HG02852 (cell line): Measurements from ENCODE around the gene FLYWCH2.

Experiments used
- ATAC-seq: cut with Tn5 transposase; IDR thresholded peaks from one replicate; pipeline ENCODE4 v1.9.1; 2021; ENCODE audit warnings: mild to moderate bottlenecking, moderate library complexity; ENCODE audit not compliant: unreplicated experiment

FLYWCH2 gene, protein sequence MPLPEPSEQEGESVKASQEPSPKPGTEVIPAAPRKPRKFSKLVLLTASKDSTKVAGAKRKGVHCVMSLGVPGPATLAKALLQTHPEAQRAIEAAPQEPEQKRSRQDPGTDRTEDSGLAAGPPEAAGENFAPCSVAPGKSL

GRCh38 chr16:2882650-2883457 is at the start of gene FLYWCH2:
FLYWCH2 (plus strand) TSS chr16:2883215; CDS start chr16:2896450, 13,235 bp downstream.
- peak; percentile 89 for ATAC-seq

DNA sequence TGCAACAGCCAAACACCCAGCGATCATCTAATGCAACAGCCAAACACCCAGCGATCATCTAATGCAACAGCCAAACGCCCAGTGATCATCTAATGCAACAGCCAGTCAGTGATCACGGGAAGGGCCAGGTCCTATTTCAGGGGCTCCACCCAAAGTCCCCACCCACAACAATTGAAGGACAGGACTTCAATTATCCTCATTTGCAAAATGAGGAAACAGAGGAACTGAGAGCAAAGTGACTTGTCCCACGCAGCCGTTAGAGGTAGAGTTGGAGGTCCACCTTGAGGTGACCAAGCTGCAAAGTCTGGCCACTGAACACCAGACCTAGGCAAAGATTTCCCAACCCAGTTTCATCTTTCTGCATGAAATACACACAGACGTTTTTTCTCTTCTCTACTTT is 49.2 kb upstream of the FLYWCH2 start:
- ATAC-seq, result no peak

DNA sequence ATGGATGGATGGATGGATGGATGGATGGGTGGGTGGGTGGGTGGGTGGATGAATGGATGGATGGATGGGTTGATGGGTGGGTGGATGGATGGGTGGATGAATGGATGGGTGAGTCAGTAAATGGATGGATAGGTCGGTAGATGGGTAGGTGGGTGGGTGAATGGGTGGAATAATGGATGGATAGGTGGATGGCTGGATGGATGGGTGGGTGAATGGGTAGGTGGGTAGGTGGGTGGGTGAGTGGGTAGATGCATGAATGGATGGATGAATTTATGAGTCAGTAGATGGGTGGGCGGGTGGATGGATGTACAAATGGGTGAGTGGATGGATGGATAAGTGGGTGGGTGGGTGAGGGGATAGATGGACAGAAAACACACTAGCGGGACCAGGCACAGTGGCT is 48.0 kb upstream of the FLYWCH2 start:
- ATAC-seq, result no peak

DNA sequence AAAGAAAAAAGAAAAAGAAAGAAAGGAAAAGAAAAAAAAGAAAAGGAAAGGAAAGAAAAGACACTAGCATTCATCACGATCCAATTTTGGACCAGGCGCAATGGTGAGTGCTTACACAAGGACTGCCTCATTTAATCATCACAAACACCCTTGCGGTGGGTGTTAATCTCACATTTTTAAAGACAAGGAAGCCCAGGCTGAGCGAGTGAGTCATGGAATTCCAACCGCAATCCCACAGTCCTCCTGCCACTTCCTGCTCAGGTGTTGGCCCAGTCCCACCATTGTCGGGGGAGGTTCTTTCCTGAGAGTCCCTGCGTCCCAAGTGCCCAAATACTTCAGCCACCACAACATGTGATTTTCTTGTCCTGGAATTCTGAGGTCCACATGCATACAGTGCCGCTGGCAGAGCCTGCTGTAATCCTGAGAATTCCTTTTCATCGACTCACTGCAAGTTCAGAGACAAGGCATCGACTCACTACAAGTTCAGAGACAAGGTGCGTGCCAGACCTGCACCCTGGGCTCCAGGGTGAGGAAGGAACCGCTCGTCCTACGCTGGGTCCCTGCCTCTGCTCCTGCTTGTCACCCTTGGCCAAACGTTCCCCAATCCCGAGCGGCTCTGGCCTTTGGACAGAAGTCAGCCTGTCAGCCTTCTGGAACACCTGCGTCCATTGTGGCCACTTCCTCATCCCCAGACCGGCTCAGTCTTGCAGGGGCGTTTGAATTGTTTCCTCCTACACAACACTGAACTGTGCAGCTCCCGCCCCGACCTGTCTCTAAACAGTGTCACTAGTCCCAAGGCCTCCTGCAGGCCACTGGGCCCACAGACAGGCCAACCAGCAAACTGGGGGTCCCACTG is 47.1 kb upstream of the FLYWCH2 start:
- no peak for ATAC-seq

DNA sequence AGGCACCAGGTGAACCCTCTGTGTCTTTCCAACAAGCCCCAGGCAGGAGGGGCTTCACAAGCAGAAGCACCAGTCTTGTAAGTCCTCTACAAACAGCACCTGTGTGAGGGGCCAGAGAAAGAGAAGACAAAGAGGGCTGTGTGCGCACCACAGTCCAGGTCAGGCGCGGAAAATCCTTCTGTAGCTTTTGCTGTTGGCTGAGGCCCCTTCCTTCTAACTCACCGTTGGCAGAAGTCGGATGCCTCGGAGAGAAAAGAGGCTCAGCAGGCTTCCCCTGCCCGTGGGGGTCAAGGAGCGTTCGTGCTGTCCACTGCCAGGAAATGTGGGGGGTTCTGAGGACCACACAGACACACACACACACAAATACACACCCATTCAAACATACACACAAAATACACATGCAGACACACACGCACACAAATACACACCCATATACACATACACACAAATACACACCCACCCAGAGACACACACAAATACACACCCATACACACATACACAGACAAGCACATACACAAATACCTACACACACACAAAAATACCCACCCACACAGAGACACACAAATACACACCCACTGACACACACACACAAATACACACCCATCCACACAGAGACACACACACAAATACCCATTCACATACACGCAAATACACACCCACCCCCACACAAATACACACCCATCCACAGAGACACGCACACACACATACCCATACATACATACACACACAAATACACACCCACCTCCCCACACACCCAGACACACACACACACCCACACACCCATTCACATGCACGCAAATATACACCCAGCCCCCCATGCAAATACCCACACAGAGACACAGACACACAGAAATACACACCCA is 46.1 kb upstream of the FLYWCH2 start:
- ATAC-seq, result no peak

DNA sequence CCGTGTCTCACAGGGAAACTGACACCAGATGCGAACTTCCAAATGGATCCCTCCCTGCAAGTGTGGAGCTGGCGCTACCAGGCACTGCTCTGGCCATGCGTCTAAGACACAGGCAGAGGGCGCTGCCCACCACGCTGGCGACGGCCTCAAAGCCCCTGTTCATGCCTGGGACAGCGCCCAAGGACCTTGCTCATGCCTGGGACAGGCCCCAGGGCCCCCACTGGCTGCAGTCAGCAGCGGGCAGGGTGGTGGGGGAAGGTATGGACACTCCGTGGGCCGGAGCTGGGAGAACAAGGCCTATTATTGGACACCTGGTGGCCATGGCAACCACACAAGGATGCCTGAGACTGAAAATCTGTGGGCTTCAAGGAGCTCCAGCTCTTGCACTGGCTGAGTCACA is 44.1 kb upstream of the FLYWCH2 start:
- ATAC-seq, result no peak

DNA sequence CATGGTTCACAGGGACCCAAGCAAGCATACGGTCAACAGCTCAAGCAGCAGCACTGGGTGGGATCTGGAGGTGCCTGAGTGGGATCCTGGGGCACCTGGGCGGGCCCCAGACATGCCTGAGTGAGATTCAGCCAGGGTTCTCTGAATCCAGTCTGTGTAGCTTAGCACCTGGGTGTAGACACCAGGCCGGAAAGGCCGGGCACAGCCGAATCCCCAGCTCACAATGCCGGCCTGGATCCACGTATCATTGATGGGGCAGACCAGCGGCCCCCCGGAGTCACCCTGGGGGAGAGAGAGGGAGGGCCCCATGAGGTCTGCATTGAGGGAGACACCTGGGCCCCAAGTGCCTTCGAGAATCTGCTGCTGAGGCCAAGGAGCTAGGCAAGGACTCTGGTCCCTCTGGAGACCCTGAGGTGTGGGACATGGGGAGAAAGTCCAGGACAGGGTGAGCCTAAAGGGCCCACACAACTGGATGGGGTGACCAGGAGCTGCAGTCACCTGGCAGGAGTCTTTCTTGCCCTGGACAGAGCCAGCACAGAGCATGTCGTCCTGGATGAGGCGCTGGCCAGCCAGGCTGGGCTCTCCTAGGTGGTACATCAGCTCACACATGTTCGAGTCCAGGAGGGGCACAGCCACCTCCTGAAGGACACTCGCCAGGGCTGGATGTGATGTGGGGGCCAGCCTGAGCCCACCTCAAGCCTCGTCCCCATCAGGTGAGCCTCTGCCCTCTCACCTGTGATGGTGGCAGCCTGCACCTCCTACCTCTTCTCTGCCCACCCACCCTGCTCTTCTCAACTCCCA is 43.2 kb upstream of the FLYWCH2 start:
- ATAC-seq, result no peak

DNA sequence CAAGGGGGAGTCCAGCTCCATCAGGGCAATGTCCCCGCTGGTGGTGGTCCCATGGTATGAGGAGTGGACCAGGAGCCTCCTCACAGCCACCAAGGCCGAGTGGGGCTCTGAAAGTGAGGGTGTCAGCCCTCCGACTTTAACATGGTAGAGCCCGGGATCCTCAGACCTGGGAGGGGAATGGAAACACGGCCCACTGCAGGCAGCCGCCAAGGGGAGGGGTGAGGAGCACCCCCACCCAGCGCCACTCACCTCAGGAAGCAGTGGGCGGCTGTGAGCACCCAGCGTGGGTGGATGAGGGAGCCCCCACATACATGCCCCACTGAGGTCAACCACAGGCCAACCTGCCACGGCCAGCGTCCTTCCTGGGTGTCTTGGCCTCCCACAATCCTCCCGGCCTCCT is 42.1 kb upstream of the FLYWCH2 start:
- no peak for ATAC-seq

GRCh38 chr16:2841606-2842339 is 41.2 kb upstream of the FLYWCH2 start:
- no peak for ATAC-seq

- no peak for ATAC-seq
Measured at GRCh38 chr16:2842340-2843000, 40.5 kb upstream of the FLYWCH2 start.

GRCh38 chr16:2843526-2843925 is 39.5 kb upstream of the FLYWCH2 start:
- no peak for ATAC-seq

DNA sequence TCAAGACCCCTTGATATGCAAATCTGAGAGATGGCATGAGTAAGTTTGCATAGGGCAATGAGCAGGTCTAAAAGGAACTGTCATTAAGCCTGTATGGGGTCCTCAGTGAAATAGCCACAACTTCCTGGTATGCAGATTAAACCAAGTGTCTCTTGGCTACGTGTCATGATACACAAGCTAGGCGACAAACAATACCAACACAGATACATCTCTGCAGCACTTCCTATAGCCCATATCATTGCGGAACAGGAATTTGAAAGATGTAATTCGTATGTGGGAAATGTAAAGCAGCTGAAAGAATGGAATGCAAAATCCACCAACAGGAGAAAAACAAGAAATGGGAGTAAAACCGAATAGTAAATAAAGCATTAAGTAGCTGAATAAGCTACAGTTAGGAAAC is 37.9 kb upstream of the FLYWCH2 start:
- ATAC-seq, result no peak

GRCh38 chr16:2846511-2847310 is 36.3 kb upstream of the FLYWCH2 start:
- ATAC-seq, result no peak

DNA sequence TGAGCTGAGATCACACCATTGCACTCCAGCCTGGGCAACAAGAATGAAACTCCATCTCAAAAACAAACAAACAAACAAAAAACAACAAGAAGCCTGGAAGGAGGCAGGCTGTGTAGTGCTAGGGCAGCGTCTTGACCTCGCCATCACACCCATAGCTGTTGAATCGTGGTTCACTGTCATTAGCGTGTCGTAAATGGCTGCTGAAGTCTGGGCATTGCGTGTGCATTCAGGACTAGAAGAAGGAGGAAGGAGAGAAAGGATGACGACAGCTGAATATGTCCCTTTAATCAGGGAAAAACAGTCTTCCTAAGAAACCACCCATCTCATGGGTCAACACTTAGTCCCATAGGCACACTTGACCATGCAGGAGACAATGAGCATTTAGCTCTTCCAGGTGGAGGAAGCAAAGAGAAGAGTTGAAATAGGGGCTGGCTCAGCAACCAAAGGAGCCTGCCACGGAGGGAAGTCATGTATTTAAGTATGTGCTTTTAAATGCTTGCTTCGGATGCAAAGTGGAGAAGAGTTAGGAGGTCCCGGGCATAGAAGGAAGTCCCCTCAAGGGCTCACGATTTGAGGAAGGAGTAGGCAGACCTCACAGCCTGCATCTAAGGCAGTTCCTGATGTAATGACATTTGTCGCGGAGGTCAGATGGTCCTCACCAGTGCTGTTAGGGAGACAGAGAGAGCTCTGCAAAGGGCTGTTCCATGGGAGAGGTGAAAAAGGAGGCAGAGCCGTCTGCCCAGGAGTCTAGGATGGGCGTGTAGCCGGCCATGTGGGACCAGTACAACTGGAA is 33.9 kb upstream of the FLYWCH2 start:
- no peak for ATAC-seq

DNA sequence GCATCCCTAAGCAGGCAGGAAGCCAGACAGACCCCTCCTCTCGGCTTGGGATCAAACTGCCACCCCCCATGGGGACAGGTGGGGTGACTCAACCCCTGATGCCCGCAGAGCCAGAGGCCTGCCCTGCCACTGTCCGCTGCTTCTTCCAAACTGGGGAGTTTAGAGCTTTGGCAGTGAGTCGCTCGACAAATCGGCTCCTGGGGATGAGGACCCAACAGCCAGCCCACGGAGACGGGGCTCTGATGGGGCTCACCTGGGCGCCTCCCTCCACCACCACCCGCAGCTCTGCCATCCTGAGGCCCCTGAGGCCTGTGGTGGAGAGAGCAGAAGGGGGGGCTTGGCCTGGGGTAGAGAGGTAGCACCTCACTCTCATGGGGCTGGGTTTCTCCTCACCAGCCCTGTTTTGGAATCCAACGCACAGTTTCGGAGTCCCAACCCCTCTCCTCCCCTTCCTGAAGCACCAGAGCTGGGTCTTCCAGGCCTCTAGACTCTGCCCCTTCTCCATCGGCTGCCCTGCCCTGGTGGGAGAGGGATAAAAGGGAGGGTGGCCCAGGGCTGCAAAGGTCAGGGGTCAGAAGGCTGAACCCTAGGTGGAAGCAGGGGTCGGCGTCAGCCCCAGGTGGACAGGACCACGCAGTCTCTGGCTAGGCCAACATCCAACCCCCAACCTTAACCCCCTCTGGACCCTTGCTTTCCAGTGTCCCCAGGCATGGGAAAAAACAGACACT is 30.8 kb upstream of the FLYWCH2 start:
- ATAC-seq, result no peak

DNA sequence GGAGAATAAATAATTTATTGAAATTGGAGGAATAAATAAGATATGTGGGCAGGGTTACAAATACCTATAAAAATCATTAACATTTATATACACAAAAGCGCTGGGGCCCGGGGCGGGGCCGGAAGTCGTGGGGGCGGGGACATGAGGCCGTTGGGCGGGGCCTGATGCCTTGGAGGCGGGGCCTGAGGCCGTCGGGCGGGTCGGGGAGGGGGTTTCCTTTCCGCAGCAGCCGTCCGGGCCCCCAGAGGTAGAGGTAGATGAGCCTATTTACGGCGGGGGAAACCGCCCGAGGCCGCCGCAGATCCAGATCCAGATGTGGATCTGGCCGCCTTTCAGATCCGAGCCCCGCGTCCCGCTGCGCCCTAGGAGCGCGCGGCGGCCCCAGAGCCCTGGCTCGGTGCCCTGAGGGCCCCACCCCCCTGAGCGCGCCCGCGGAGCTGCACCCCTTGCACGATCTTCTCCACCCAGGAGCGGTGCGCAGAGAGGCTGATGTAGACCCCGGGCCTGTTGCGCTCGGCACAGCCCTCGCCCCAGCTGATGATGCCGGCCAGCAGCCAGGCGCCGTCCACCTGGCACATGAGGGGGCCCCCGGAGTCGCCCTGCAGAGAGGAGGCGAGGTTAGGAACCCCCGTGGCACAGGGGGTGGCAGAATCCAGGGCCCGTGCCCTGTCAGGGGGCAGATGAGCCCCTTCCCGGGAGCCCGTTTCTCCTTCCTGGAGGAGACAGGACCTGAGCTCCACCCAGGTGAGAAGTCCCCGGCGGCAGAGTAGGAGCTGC is 30.1 kb upstream of the FLYWCH2 start:
- no peak for ATAC-seq
